WTC11 (cell line): ENCODE measurements around the gene ADARB2.

Source experiments
- CTCF ChIP-seq: fragments of 200-600 bp; IDR thresholded peaks from 2 replicates; pipeline ENCODE4 v1.8.0; 2022; ENCODE audit warnings: antibody characterized with exemption
- SP1 ChIP-seq: sonication (generic); formaldehyde crosslinking; conservative IDR thresholded peaks from 2 replicates; pipeline ENCODE4 v1.8.1; 2022; ENCODE audit warnings: missing genetic modification reagents
- TEAD4 ChIP-seq: sonication (generic); formaldehyde crosslinking; IDR thresholded peaks from 2 replicates; pipeline ENCODE4 v1.8.0; 2022; ENCODE audit warnings: mild to moderate bottlenecking, missing genetic modification reagents

- TF ChIP-seq SP1 (CRISPR knock-in tag) (no peak), CTCF (no peak), TEAD4 (no peak)
Observed at GRCh38 chr10:1183033-1183396, 554.3 kb downstream of the ADARB2 start.
